CD4-positive, alpha-beta T cell (primary cell): Measurements from ENCODE around the gene ATP6AP1. TPM values are rescaled to one million over a fixed set of nuclear protein-coding genes. Genes with fewer than 3 reads are reported as not detected.

Experiments used
- ATAC-seq: fragments of 200-7000 bp; cut with Tn5 transposase; one replicate; pipeline ENCODE4 v1.10.0; 2022; ENCODE audit warnings: mild to moderate bottlenecking; ENCODE audit not compliant: poor library complexity
- CTCF ChIA-PET: fragments of 350-600 bp; sonication (Branson Sonifier 250); formaldehyde crosslinking; loops from one replicate; lab custom pipeline; 2021; ENCODE audit warnings: antibody characterized with exemption, inconsistent platforms; lab: Charles Lee
- POLR2A ChIA-PET: fragments of 350-600 bp; sonication (Branson Sonifier 250); formaldehyde crosslinking; loops from one replicate; lab custom pipeline; 2021; ENCODE audit warnings: antibody characterized with exemption, inconsistent platforms; lab: Charles Lee
- DNase-seq, 14 experiments: peaks; one replicate each; pipeline ENCODE4 v3.0.0-alpha.2; 2013 to 2020; ENCODE audit warnings: mixed read lengths in 2 of 14
- H3K27ac ChIP-seq, 2 donors: one replicate each; pipeline versions ENCODE4 v1.5.1 to v1.7.0; 2013; ENCODE audit warnings: low read length in 2 of 2, low read depth in 1 of 2, mild to moderate bottlenecking in 1 of 2
- H3K27me3 ChIP-seq, 2 experiments: 1 replicate in 1 of 2; 2 replicates in 1 of 2; pipeline versions ENCODE4 v1.6.1 to v1.7.0; 2013; ENCODE audit warnings: low read length in 2 of 2, control low read depth in 1 of 2, mild to moderate bottlenecking in 1 of 2, moderate library complexity in 1 of 2; ENCODE audit not compliant: insufficient read depth in 2 of 2, control insufficient read depth in 1 of 2
- H3K36me3 ChIP-seq: one replicate; pipeline ENCODE4 v1.6.1; 2013; ENCODE audit warnings: low read length, control low read depth; ENCODE audit not compliant: insufficient read depth
- H3K4me1 ChIP-seq: one replicate; pipeline ENCODE4 v1.6.1; 2013; ENCODE audit warnings: low read length, control low read depth; ENCODE audit not compliant: insufficient read depth
- H3K4me3 ChIP-seq: one replicate; pipeline ENCODE4 v1.5.1; 2013; ENCODE audit warnings: mild to moderate bottlenecking, low read length, moderate library complexity
- H3K9me3 ChIP-seq, 2 experiments: 1 replicate in 1 of 2; 2 replicates in 1 of 2; pipeline versions ENCODE4 v1.6.1 to v1.7.0; 2013; ENCODE audit warnings: low read length in 2 of 2, mild to moderate bottlenecking in 2 of 2, control low read depth in 1 of 2, moderate library complexity in 1 of 2; ENCODE audit not compliant: control insufficient read depth in 1 of 2, insufficient read depth in 1 of 2
- H3K27ac Mint-ChIP-seq: one replicate; pipeline ENCODE4 v1.8.0; 2020; ENCODE audit warnings: mixed read lengths
- H3K27me3 Mint-ChIP-seq: one replicate; pipeline ENCODE4 v1.8.0; 2021; ENCODE audit warnings: mixed read lengths
- H3K36me3 Mint-ChIP-seq: one replicate; pipeline ENCODE4 v1.8.0; 2021; ENCODE audit warnings: low read depth, mixed read lengths
- H3K4me1 Mint-ChIP-seq: one replicate; pipeline ENCODE4 v1.8.0; 2021; ENCODE audit warnings: low read depth, mixed read lengths
- H3K4me3 Mint-ChIP-seq: one replicate; pipeline ENCODE4 v1.8.0; 2020; ENCODE audit warnings: mild to moderate bottlenecking, mixed read lengths
- H3K9me3 Mint-ChIP-seq: one replicate; pipeline ENCODE4 v1.8.0; 2020; ENCODE audit warnings: mixed read lengths
- intact Hi-C, 2 experiments: fragments of 100-400 bp; cut with DNase I in 1 of 2; cut with micrococcal nuclease in 1 of 2; formaldehyde crosslinking; loops; one replicate each; pipeline versions ENCODE4 v1.15.1 to v1.9.0; 2023 to 2025; cut with DNase I, micrococcal nuclease
- total RNA-seq, 174 experiments: library from RNA in 2 of 174; stranded (reverse) in 2 of 174; gene quantifications; one replicate each; pipeline ENCODE4 v1.2.3 and lab custom pipeline; 2021 to 2026
- TF ChIP-seq, protein P1 (sequence below): fragments of 200-600 bp; IDR thresholded peaks from one replicate; pipeline ENCODE4 v1.8.0; 2022; ENCODE audit warnings: antibody characterized with exemption, mild to moderate bottlenecking

The ATP6AP1 gene
- total RNA-seq, 2 experiments from 2014 or later = 31.4 to 40.8 TPM

DNA sequence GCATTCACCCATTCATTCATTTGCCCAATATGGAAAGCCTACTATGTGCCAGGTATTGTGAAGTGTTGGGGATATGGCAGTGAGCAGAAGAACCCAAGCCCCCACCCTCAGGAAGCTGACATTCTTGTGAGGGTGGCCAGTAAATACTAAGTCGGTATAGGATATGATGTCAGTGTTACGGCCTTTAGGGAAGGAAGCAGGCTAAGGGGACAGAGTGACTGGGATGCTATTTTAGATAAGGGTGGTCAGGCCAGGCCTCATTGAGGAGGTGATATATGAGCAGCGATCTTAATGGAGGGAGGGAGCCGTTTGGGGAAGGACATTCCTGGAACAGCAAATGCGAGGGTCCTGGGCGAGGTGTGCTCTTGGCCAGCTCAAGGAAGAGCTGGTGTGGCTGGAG lies 2.0 kb downstream of the ATP6AP1 start:
- no peaks in the 10 kb centered on the region for H3K27me3 ChIP-seq
- Mint-ChIP-seq H3K36me3 (peaks cover 23% of the 10 kb centered on the region), H3K27ac (peak overlapping the region; percentile 80), H3K4me3 (peak overlapping the region; percentile 27), H3K4me1 (peaks cover 30% of the 10 kb centered on the region), H3K27me3 (no peaks in the 10 kb centered on the region), H3K9me3 (no peaks in the 10 kb centered on the region)
- H3K9me3 ChIP-seq = no peaks in the 10 kb centered on the region
- peaks cover 29% of the 10 kb centered on the region for H3K4me1 ChIP-seq
- CTCF ChIA-PET = no interaction called here
- ATAC-seq (no peak), DNase-seq (no peak)
- intact Hi-C loops = loop anchor here in 1 of 2 experiments (10.0 kb wide), 1 partner anchor 54 kb away; the partner anchor contains the start of gene UBL4A
- no peak overlapping the region for H3K27ac ChIP-seq
- H3K4me3 ChIP-seq = no peak overlapping the region
- TF ChIP-seq, protein P1, sequence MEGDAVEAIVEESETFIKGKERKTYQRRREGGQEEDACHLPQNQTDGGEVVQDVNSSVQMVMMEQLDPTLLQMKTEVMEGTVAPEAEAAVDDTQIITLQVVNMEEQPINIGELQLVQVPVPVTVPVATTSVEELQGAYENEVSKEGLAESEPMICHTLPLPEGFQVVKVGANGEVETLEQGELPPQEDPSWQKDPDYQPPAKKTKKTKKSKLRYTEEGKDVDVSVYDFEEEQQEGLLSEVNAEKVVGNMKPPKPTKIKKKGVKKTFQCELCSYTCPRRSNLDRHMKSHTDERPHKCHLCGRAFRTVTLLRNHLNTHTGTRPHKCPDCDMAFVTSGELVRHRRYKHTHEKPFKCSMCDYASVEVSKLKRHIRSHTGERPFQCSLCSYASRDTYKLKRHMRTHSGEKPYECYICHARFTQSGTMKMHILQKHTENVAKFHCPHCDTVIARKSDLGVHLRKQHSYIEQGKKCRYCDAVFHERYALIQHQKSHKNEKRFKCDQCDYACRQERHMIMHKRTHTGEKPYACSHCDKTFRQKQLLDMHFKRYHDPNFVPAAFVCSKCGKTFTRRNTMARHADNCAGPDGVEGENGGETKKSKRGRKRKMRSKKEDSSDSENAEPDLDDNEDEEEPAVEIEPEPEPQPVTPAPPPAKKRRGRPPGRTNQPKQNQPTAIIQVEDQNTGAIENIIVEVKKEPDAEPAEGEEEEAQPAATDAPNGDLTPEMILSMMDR = no peak
- POLR2A ChIA-PET = no interaction called here
- H3K36me3 ChIP-seq = peaks cover 32% of the 10 kb centered on the region

DNA sequence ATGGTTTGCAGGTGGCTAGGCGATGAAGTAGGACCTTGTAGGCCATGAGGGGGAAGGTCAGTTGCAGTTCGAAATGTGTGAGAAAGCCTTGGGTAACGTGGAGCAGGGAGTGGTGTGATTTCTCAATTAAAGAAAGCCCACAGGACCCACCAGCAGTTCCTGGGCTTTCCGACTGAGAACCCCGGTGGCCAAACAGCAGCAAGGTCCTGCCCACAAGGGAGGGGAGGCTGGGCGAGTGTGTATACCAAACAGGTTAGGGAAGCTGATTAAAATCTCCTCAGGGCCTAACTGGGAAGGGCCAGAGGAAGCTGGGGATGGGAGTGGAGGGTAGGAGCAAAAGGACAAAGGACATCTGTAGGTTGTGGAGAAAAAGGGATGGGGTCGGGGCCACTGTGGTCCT lies 2.4 kb downstream of the ATP6AP1 start:
- CTCF ChIA-PET = interaction anchor here (0.6 kb wide), 1 partner anchor 363 kb away, joined by 3 read pairs; no protein-coding TSS in a partner anchor
- H3K36me3 Mint-ChIP-seq = peaks cover 27% of the 10 kb centered on the region

DNA sequence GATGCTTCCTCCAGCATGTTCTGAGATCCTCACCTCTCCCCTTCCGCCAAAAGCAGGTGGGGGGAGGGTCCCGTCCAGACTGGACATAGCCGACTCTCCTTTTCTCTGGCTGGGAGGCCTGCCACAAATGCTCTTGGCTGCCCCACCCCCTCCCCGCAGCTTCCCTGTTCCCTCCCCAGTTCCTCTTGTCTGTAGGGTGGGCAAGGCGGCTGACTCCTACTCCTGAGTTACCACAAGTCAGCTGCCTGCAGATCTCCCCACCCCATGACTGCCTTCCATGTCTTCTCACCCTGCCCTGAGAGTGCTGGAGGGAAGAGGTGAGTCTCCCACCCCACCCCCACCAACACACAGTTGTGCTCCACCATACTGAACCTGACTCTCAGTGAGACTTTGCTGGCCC lies 2.9 kb downstream of the ATP6AP1 start:
- Histone ChIP-seq H3K27me3 (no peaks in the 10 kb centered on the region), H3K27ac (no peak overlapping the region), H3K4me3 (no peak overlapping the region), H3K36me3 (peaks cover 33% of the 10 kb centered on the region), H3K4me1 (peaks cover 35% of the 10 kb centered on the region), H3K9me3 (no peaks in the 10 kb centered on the region)
- H3K27me3 Mint-ChIP-seq = no peaks in the 10 kb centered on the region
- no peak for ATAC-seq
- H3K9me3 Mint-ChIP-seq = no peaks in the 10 kb centered on the region
- peak overlapping the region; percentile 27 for H3K4me3 Mint-ChIP-seq
- H3K36me3 Mint-ChIP-seq = peaks cover 31% of the 10 kb centered on the region
- ChIA-PET POLR2A (interaction anchor here (0.6 kb wide), 1 partner anchor 85 kb away, joined by 3 read pairs; the partner anchor contains the start of gene FAM3A), CTCF (interaction anchor here (0.6 kb wide), 1 partner anchor 363 kb away, joined by 3 read pairs; no protein-coding TSS in a partner anchor)
- intact Hi-C loops = loop anchor here in 1 of 2 experiments (10.0 kb wide), 1 partner anchor 53 kb away; the partner anchor contains the start of gene UBL4A
- no peak overlapping the region for H3K27ac Mint-ChIP-seq
- DNase-seq = peak in 2 of 14 experiments; percentile 38 to 53
- H3K4me1 Mint-ChIP-seq = peaks cover 33% of the 10 kb centered on the region
- TF ChIP-seq, protein P1 = no peak

More for the DNA sequence above, 2.4 kb downstream of the ATP6AP1 start:
- Histone ChIP-seq H3K4me1 (peaks cover 31% of the 10 kb centered on the region), H3K4me3 (no peak overlapping the region), H3K27me3 (no peaks in the 10 kb centered on the region), H3K9me3 (no peaks in the 10 kb centered on the region), H3K36me3 (peaks cover 33% of the 10 kb centered on the region), H3K27ac (no peak overlapping the region)
- no peaks in the 10 kb centered on the region for H3K27me3 Mint-ChIP-seq
- POLR2A ChIA-PET = interaction anchor here (0.6 kb wide), 1 partner anchor 85 kb away, joined by 3 read pairs; the partner anchor contains the start of gene FAM3A
- H3K9me3 Mint-ChIP-seq = no peaks in the 10 kb centered on the region
- H3K4me1 Mint-ChIP-seq = peaks cover 30% of the 10 kb centered on the region
- intact Hi-C loops = loop anchor here in 1 of 2 experiments (10.0 kb wide), 1 partner anchor 54 kb away; the partner anchor contains the start of gene UBL4A
- H3K27ac Mint-ChIP-seq = peak overlapping the region; percentile 80
- DNase-seq (peak in 2 of 14 experiments; percentile 38 to 57), ATAC-seq (no peak)
- TF ChIP-seq, protein P1 = no peak
- H3K4me3 Mint-ChIP-seq = peak overlapping the region; percentile 27
